Stimulated activated CD8-positive, alpha-beta memory T cell treated with anti-CD3 and anti-CD28 coated beads, Interleukin-15, amount 100 ng/mL, for 4 hours (primary cell): ENCODE measurements around the gene KLK1.
"Not testable (repeated sequence)": the region's sequence is repeated elsewhere in the genome, so short reads cannot be mapped to it uniquely, and the experiment has no call there.

Experiments used
- DNase-seq, 2 donors: peaks; one replicate each; pipeline ENCODE4 v3.0.0-alpha.2; 2020; ENCODE audit warnings: low read depth in 2 of 2

Gene KLK1

GRCh38 chr19:50794074-50794875, 29.3 kb downstream of the KLK1 start:
- no peak for DNase-seq

- DNase-seq, result no peak
Observed at GRCh38 chr19:50793558-50794065, 30.0 kb downstream of the KLK1 start.

GRCh38 chr19:50792272-50793250, 31.0 kb downstream of the KLK1 start:
- DNase-seq, result no peak

- DNase-seq, result no peak
Observed at GRCh38 chr19:50791594-50792271, 31.9 kb downstream of the KLK1 start.

GRCh38 chr19:50790922-50791467, 32.6 kb downstream of the KLK1 start:
- DNase-seq, result no peak

GRCh38 chr19:50790396-50790795, 33.2 kb downstream of the KLK1 start, which contains the start of gene ACP4:
Gene ACP4, plus strand, starts transcription at chr19:50790415. Its CDS starts 0 bp downstream, at chr19:50790415.
- DNase-seq, result no peak

- no peak for DNase-seq
Observed at GRCh38 chr19:50785329-50785728, 38.3 kb downstream of the KLK1 start.

- no peak for DNase-seq
Observed at GRCh38 chr19:50784710-50785109, 38.9 kb downstream of the KLK1 start.

- not testable (repeated sequence) for DNase-seq
Observed at GRCh38 chr19:50783848-50784152, 39.8 kb downstream of the KLK1 start.

- DNase-seq, result no peak
Observed at GRCh38 chr19:50780753-50781435, 42.7 kb downstream of the KLK1 start.

GRCh38 chr19:50779504-50780457, 43.8 kb downstream of the KLK1 start:
- DNase-seq, result no peak

- DNase-seq, result no peak
Observed at GRCh38 chr19:50778906-50779430, 44.6 kb downstream of the KLK1 start.

GRCh38 chr19:50777830-50778303, 45.7 kb downstream of the KLK1 start:
- no peak for DNase-seq

- no peak for DNase-seq
Observed at GRCh38 chr19:50777261-50777660, 46.3 kb downstream of the KLK1 start.

- no peak for DNase-seq
Observed at GRCh38 chr19:50776131-50776530, 47.5 kb downstream of the KLK1 start.

- DNase-seq, result not testable (repeated sequence)
Observed at GRCh38 chr19:50773454-50773853, 50.1 kb downstream of the KLK1 start.

GRCh38 chr19:50772912-50773311, 50.7 kb downstream of the KLK1 start:
- not testable (repeated sequence) for DNase-seq

GRCh38 chr19:50772476-50772875, 51.1 kb downstream of the KLK1 start:
- DNase-seq, result no peak

- DNase-seq, result no peak
Observed at GRCh38 chr19:50770888-50771287, 52.7 kb downstream of the KLK1 start.
